Measurements from ENCODE around the gene PDIA6.

PDIA6 gene

DNA sequence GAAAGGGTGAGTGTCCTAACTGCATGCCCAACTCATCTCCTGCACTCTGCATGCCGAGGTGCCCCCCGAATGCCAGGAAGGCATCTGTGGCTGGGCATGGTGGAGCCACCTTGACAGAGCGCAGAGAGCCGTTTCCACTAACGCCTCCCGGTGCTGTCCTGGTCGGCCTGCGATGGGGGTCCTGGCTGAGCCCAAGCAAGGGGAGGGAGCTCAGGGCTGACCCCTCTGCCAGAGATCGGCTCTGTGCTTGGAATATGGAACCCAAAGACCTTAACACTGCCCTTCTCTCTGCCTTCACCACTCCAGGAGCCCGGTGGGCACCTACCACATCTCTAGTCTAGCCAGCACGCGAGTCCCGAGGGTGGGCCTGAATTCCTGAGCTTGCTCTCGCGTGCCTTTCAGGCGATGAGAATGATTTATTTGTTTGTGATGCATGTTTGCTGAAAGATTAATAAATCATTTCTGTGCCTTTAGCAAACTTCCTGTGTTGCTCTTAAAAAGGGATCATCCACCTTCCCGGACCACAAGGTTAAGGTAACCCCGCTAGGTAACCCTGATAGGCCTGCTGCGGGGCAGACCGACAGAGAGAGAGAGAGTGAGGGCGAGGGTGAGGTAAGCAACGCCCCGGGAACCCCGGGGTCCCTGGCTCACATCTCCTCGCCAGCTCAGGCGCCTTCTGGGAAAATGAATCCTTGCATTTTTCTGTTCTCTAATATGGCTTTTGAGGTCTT is 35.3 kb downstream of the PDIA6 start:
- TF ChIP-seq, protein P1, sequence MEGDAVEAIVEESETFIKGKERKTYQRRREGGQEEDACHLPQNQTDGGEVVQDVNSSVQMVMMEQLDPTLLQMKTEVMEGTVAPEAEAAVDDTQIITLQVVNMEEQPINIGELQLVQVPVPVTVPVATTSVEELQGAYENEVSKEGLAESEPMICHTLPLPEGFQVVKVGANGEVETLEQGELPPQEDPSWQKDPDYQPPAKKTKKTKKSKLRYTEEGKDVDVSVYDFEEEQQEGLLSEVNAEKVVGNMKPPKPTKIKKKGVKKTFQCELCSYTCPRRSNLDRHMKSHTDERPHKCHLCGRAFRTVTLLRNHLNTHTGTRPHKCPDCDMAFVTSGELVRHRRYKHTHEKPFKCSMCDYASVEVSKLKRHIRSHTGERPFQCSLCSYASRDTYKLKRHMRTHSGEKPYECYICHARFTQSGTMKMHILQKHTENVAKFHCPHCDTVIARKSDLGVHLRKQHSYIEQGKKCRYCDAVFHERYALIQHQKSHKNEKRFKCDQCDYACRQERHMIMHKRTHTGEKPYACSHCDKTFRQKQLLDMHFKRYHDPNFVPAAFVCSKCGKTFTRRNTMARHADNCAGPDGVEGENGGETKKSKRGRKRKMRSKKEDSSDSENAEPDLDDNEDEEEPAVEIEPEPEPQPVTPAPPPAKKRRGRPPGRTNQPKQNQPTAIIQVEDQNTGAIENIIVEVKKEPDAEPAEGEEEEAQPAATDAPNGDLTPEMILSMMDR (IDR thresholded peaks at IDR 0.05; ENCODE audit: insufficient read depth, low read depth, low read length, missing control alignments), result no peak
- no peak overlapping the region for H3K4me3 ChIP-seq (ENCODE audit: low read depth, low read length)
- no peak for DNase-seq (ENCODE audit: low read depth)

- TF ChIP-seq, protein P1 (IDR thresholded peaks at IDR 0.05; ENCODE audit: insufficient read depth, low read depth, low read length, missing control alignments), result no peak
- no peak overlapping the region for H3K4me3 ChIP-seq (ENCODE audit: low read depth, low read length)
- no peak for DNase-seq (ENCODE audit: low read depth)
Measured at GRCh38 chr2:10776231-10776977, 36.2 kb downstream of the PDIA6 start.

- H3K4me3 ChIP-seq (ENCODE audit: low read depth, low read length), result no peak overlapping the region
- TF ChIP-seq, protein P1 (IDR thresholded peaks at IDR 0.05; ENCODE audit: insufficient read depth, low read depth, low read length, missing control alignments), result no peak
- no peak for DNase-seq (ENCODE audit: low read depth)
Measured at GRCh38 chr2:10775831-10776230, 36.8 kb downstream of the PDIA6 start.

DNA sequence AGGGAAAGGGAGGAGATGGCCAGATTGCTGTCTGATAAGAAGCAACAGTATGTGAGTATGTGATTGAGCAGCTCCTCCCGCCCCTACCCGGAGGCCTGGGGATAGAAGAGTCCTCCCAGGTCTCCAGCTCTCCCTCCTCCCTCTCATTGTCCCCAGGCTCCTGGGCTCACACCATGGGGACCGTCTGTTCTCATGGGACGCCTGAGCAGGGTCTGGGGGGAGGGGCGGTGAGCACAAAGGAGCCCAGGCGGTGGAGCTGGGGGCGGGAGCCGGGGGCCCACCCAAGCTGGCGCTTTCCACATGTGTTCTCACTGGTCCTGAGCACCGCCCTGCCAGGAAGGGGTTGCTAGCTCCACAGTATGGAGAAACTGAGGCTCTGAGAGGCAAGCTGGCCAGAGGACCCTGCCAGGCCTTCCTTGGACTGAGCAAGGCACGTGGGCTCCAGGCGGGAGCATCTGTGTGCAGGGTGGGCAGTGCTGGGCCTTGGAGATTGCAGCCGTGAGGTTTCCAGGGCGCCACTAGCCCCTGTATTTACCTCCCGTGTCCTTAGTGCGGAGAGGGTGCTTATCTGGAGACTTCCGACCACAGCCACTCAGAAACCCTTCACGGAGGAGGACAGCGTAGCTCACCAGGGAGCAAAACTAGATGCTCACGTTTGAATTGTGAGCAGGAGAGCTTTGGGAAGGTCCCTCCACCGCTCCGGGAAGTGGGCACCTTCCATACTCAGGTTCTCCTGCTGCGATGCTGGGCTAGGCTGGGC is 37.4 kb downstream of the PDIA6 start:
- TF ChIP-seq, protein P1 (IDR thresholded peaks at IDR 0.05; ENCODE audit: insufficient read depth, low read depth, low read length, missing control alignments), result no peak
- H3K4me3 ChIP-seq (ENCODE audit: low read depth, low read length), result no peak overlapping the region
- no peak for DNase-seq (ENCODE audit: low read depth)

GRCh38 chr2:10774394-10774793 is 38.2 kb downstream of the PDIA6 start:
- TF ChIP-seq, protein P1 (IDR thresholded peaks at IDR 0.05; ENCODE audit: insufficient read depth, low read depth, low read length, missing control alignments), result no peak
- H3K4me3 ChIP-seq (ENCODE audit: low read depth, low read length), result no peak overlapping the region
- no peak for DNase-seq (ENCODE audit: low read depth)

GRCh38 chr2:10773821-10774341 is 38.7 kb downstream of the PDIA6 start:
- no peak overlapping the region for H3K4me3 ChIP-seq (ENCODE audit: low read depth, low read length)
- TF ChIP-seq, protein P1 (IDR thresholded peaks at IDR 0.05; ENCODE audit: insufficient read depth, low read depth, low read length, missing control alignments), result no peak

More at GRCh38 chr2:10773821-10774341, 38.7 kb downstream of the PDIA6 start:
- no peak for DNase-seq (ENCODE audit: low read depth)

Data from GM12865 (cell line).